ENCODE measurements around the gene NXPE4.
"Not testable (repeated sequence)": the region's sequence is repeated elsewhere in the genome, so short reads cannot be mapped to it uniquely, and the experiment has no call there.

The NXPE4 gene

GRCh38 chr11:114595571-114595970, at the start of gene NXPE4:
Gene NXPE4 (minus strand): TSS chr11:114595786. CDS start chr11:114594759, 1,027 bp downstream.
- in situ Hi-C loops (cut with MboI; ENCODE audit: low sequenced_read_pairs) = no loop called here

- in situ Hi-C loops (cut with MboI; ENCODE audit: low sequenced_read_pairs) = not testable (repeated sequence)
These were observed 43.9 kb upstream of the NXPE4 start for GRCh38 chr11:114639440-114639839.

DNA sequence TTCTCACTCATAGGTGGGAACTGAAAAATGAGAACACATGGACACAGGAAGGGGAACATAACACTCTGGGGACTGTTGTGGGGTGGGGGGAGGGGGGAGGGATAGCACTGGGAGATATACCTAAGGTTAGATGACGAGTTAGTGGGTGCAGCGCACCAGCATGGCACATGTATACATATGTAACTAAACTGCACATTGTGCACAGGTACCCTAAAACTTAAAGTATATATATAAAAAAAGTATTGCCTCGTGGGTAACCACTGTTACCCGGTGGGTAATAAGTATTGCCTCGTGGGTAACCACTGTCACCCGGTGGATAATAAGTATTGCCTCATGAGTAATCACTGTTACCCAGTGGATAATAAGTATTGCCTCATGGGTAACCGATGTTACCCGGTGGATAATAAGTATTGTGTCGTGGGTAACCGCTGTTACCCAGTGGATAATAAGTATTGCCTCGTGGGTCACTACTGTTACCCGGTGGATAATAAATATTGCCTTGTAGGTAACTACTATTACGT, 35.9 kb upstream of the NXPE4 start:
- in situ Hi-C loops (cut with MboI; ENCODE audit: low sequenced_read_pairs) = not testable (repeated sequence)

GRCh38 chr11:114625294-114625693, 29.7 kb upstream of the NXPE4 start:
- in situ Hi-C loops (cut with MboI; ENCODE audit: low sequenced_read_pairs) = no loop called here

GRCh38 chr11:114624455-114625207, 29.0 kb upstream of the NXPE4 start:
- in situ Hi-C loops (cut with MboI; ENCODE audit: low sequenced_read_pairs) = no loop called here

GRCh38 chr11:114623720-114624119, 28.1 kb upstream of the NXPE4 start:
- in situ Hi-C loops (cut with MboI; ENCODE audit: low sequenced_read_pairs) = no loop called here

DNA sequence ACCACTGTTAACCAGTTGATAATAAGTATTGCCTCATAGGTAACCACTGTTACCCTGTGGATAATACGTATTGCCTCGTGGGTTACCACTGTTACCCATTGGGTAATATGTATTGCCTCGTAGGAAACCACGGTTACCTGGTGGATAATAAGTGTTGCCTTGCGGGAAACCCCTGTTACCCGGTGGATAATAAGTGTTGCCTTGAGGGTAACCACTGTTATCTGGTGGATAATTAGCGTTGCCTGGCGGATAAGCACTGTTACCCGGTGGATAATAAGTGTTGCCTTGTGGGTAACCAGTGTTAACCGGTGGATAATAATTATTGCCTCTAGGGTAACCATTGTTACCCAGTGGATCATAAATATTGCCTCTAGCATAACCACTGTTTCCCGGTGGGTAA, 27.3 kb upstream of the NXPE4 start:
- in situ Hi-C loops (cut with MboI; ENCODE audit: low sequenced_read_pairs) = no loop called here

- in situ Hi-C loops (cut with MboI; ENCODE audit: low sequenced_read_pairs) = no loop called here
These were observed 26.6 kb upstream of the NXPE4 start for GRCh38 chr11:114621950-114622809.

GRCh38 chr11:114621072-114621471, 25.5 kb upstream of the NXPE4 start:
- in situ Hi-C loops (cut with MboI; ENCODE audit: low sequenced_read_pairs) = no loop called here

GRCh38 chr11:114619659-114620173, 24.1 kb upstream of the NXPE4 start:
- in situ Hi-C loops (cut with MboI; ENCODE audit: low sequenced_read_pairs) = no loop called here

- in situ Hi-C loops (cut with MboI; ENCODE audit: low sequenced_read_pairs) = no loop called here
These were observed 22.6 kb upstream of the NXPE4 start for GRCh38 chr11:114618139-114618538.

DNA sequence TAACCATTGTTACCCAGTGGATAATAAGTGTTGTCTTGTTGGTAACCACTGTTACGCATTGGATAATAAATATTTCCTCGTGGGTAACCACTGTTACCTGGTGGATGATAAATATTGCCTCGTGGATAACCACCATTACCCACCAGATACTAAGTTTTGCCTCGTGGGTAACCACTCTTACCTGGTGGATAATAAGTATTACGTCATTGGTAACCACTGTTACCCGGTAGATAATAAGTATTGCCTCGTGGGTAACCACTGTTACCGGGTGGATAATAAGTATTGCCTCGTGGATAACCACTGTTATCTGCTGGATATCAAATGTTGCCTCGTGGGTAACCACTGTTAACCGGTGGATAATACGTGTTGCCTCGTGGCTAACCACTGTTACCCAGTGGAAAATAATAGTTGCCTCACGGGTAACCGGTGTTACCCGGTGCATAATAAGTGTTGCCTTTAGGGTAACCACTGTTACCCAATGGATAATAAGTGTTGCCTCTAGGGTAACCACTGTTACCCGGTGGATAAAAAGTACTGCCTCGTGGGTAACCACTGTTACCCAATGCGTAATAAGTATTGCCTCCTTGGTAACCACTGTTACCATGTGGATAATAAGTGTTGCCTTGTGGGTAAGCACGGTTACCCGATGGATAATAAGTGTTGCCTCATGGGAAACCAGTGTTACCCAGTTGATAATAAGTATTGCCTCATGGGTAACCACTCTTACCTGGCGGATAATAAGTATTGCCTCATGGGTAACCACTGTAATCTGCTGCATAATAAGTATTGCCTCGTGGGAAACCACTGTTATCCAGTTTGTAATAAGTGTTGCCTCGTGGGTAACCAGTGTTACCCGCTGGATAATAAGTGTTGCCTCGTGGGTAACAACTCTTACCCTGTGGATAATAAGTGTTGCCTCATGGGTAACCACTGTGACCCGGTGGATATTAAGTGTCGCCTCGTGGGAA, 21.9 kb upstream of the NXPE4 start:
- in situ Hi-C loops (cut with MboI; ENCODE audit: low sequenced_read_pairs) = no loop called here

GRCh38 chr11:114616516-114616915, 20.9 kb upstream of the NXPE4 start:
- in situ Hi-C loops (cut with MboI; ENCODE audit: low sequenced_read_pairs) = no loop called here

DNA sequence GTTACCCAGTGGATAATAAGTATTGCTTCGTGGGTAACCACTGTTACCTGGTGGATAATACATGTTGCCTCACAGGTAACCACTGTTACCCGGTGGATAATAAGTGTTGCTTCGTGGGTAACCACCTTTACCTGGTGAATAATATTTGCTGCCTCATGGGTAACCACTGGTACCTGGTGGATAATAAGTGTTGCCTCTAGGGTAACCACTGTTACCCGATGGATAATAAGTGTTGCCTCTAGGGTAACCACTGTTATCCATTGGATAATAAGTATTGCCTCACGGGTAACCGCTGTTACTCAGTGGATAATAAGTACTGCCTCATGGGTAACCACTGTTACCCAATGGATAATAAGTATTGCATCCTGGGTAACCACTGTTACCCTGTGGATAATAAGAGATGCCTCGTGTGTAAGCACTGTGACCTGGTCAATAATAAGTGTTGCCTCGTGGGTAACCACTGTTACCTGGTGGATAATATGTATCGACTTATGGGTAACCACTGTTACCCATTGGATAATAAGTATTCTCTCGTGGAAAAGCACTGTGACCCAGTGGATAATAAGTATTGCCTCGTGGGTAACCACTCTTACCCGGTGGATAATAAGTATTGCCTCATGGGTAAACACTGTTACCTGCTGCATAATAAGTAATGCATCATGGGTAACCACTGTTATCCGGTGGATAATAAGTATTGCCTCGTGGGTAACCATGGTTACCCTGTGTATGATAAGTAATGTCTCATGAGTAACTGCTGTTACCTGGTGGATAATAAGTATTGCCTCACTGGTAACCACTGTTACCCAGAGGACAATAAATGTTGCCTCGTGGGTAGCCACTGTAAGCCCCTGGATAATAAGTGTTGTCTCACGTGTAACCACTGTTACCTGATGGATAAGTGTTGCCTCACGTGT, 20.1 kb upstream of the NXPE4 start:
- in situ Hi-C loops (cut with MboI; ENCODE audit: low sequenced_read_pairs) = no loop called here

DNA sequence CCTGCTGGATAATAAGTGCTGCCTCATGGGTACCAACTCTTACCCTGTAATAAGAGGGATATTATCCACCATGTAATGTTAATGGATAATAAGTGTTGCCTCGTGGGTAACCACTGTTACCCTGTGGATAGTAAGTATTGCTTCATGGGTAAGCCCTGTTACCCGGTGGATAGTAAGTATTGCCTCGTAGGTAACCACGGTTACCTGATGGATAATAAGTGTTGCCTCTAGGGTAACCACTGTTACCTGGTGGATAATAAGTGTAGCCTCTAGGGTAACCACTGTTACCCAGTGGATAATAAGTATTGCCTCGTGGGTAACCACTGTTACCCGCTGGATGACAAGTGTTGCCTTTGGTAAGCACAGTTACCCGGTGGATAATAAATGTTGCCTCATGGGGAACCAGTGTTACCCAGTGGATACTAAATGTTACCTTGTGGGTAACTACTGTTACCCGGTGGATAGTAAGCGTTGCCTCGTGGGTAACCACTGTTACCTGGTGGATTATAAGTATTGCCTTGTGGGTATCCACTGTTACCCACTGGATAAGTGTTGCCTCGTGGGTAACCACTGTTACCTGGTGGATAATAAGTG, 18.6 kb upstream of the NXPE4 start:
- in situ Hi-C loops (cut with MboI; ENCODE audit: low sequenced_read_pairs) = no loop called here

DNA sequence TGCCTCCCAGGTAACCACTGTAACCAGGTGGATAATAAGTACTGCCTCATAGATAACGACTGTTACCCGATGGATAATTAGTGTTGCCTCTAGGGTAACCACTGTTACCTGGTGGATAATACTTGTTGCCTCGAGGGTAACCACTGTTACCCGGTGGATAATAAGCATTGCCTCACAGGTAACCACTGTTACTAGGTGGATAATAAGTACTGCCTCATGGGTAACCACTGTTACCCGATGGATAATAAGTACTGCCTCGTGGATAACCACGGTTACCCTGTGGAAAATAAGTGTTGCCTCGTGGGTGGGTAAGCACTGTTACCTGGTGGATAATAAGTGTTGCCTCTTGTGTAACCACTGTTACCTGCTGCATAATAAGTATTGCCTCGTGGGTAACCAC, 17.5 kb upstream of the NXPE4 start:
- in situ Hi-C loops (cut with MboI; ENCODE audit: low sequenced_read_pairs) = not testable (repeated sequence)

- in situ Hi-C loops (cut with MboI; ENCODE audit: low sequenced_read_pairs) = no loop called here
These were observed 17.1 kb upstream of the NXPE4 start for GRCh38 chr11:114612686-114613085.

DNA sequence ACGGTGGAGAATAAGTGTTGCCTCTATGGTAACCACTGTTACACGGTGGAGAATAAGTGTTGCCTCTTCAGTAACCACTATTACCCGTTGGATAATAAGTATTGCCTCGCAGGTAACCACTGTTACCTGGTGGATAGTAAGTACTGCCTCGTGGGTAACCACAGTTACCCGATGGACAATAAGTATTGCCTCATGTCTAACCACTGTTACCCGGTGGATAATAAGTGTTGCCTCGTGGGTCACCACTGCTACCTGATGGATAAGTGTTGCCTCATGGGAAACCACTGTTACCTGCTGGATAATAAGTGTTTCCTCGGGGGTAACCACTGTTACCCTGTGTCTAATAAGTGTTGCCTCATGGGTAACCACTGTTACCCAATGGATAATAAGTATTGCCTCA, 16.6 kb upstream of the NXPE4 start:
- in situ Hi-C loops (cut with MboI; ENCODE audit: low sequenced_read_pairs) = not testable (repeated sequence)
